GM12878 (cell line): ENCODE results near the gene MYO1D. TPM values are rescaled to one million over a fixed set of nuclear protein-coding genes. Genes with fewer than 3 reads are reported as not detected.
A peak's percentile ranks its signal among the peaks of the same experiment; 100 is the strongest.

Experiments used
- BACH1 ChIP-seq: fragments of 450-650 bp; IDR thresholded peaks from 2 replicates; pipeline ENCODE4 v1.6.1; 2017; ENCODE audit warnings: mild to moderate bottlenecking, borderline replicate concordance
- BCLAF1 ChIP-seq: fragments of 450-650 bp; IDR thresholded peaks from 2 replicates; pipeline ENCODE4 v1.6.1; 2017; ENCODE audit warnings: antibody characterized with exemption, mild to moderate bottlenecking, moderate library complexity
- CREB1 ChIP-seq: IDR thresholded peaks from 2 replicates; pipeline ENCODE4 v1.6.1; 2012; ENCODE audit warnings: low read depth, mild to moderate bottlenecking, inconsistent platforms
- CREM ChIP-seq: IDR thresholded peaks from 2 replicates; pipeline ENCODE4 v1.6.1; 2014; ENCODE audit warnings: antibody characterized with exemption, low read depth
- EP300 ChIP-seq, 2 experiments: fragments of 150-350 bp in 1 of 2; IDR thresholded peaks; 2 replicates each; pipeline ENCODE4 v1.6.1; 2011 to 2012; ENCODE audit warnings: low read depth in 2 of 2, low read length in 2 of 2, borderline replicate concordance in 1 of 2, improper control_type of control experiment in 1 of 2, inconsistent platforms in 1 of 2; ENCODE audit not compliant: control insufficient read depth in 1 of 2
- FOS ChIP-seq: IDR thresholded peaks from 3 replicates; pipeline ENCODE4 v1.6.1; 2011; ENCODE audit warnings: borderline replicate concordance; ENCODE audit not compliant: insufficient read length; ENCODE audit errors: extremely low read depth
- IRF5 ChIP-seq: fragments of 450-650 bp; IDR thresholded peaks from 2 replicates; pipeline ENCODE4 v1.6.1; 2017; ENCODE audit warnings: borderline replicate concordance
- MAX ChIP-seq: IDR thresholded peaks from 2 replicates; pipeline ENCODE4 v1.6.1; 2012; ENCODE audit warnings: low read depth, low read length, improper control_type of control experiment
- MEF2A ChIP-seq: IDR thresholded peaks from 2 replicates; pipeline ENCODE4 v1.6.1; 2011; ENCODE audit warnings: low read depth, mild to moderate bottlenecking, low read length, moderate library complexity; ENCODE audit not compliant: insufficient read depth
- MXI1 ChIP-seq: fragments of 150-350 bp; IDR thresholded peaks from 2 replicates; pipeline ENCODE4 v1.6.1; 2011; ENCODE audit warnings: low read depth, mild to moderate bottlenecking, inconsistent platforms, low read length, improper control_type of control experiment
- NFXL1 ChIP-seq: fragments of 450-650 bp; IDR thresholded peaks from 2 replicates; pipeline ENCODE4 v1.6.1; 2017; ENCODE audit warnings: antibody characterized with exemption, mild to moderate bottlenecking, borderline replicate concordance
- NFYB ChIP-seq: IDR thresholded peaks from 2 replicates; pipeline ENCODE4 v1.6.1; 2011; ENCODE audit warnings: low read depth, mild to moderate bottlenecking, low read length, improper control_type of control experiment, moderate library complexity; ENCODE audit not compliant: insufficient read depth
- NR2F1 ChIP-seq: fragments of 450-650 bp; conservative IDR thresholded peaks from 2 replicates; pipeline ENCODE4 v1.6.1; 2017; ENCODE audit warnings: mild to moderate bottlenecking
- NRF1 ChIP-seq: conservative IDR thresholded peaks from 2 replicates; pipeline ENCODE4 v1.6.1; 2011; ENCODE audit warnings: mild to moderate bottlenecking, low read depth, low read length, improper control_type of control experiment
- PBX3 ChIP-seq: IDR thresholded peaks from 2 replicates; pipeline ENCODE4 v1.6.1; 2011; ENCODE audit warnings: mild to moderate bottlenecking, low read depth, low read length, moderate library complexity; ENCODE audit not compliant: insufficient replicate concordance
- POLR2AphosphoS2 ChIP-seq: IDR thresholded peaks from 2 replicates; pipeline ENCODE4 v1.6.1; 2011; ENCODE audit warnings: low read depth, mild to moderate bottlenecking, low read length, improper control_type of control experiment, moderate library complexity
- POLR2AphosphoS5 ChIP-seq: IDR thresholded peaks from 2 replicates; pipeline ENCODE4 v1.6.1; 2011; ENCODE audit warnings: mild to moderate bottlenecking, low read length, inconsistent platforms
- POU2F2 ChIP-seq: IDR thresholded peaks from 3 replicates; pipeline ENCODE4 v1.6.1; 2011; ENCODE audit warnings: low read depth, mild to moderate bottlenecking, low read length, borderline replicate concordance
- SP1 ChIP-seq: IDR thresholded peaks from one replicate; pipeline ENCODE4 v1.6.1; 2011; ENCODE audit warnings: low read depth, low read length
- ZBTB33 ChIP-seq: fragments of 450-650 bp; IDR thresholded peaks from 2 replicates; pipeline ENCODE4 v1.6.1; 2017; ENCODE audit warnings: mild to moderate bottlenecking
- ZNF217 ChIP-seq: fragments of 450-650 bp; IDR thresholded peaks from 2 replicates; pipeline ENCODE4 v1.6.1; 2017; ENCODE audit warnings: antibody characterized with exemption, mild to moderate bottlenecking
- ZNF622 ChIP-seq: fragments of 450-650 bp; IDR thresholded peaks from 2 replicates; pipeline ENCODE4 v1.6.1; 2017; ENCODE audit warnings: mild to moderate bottlenecking, inconsistent platforms
- polyA plus RNA-seq, 11 experiments: library from polyadenylated mRNA; depleted of rRNA in 4 of 11; unstranded in 6 of 11; stranded (reverse) in 5 of 11; fragments of >200 nt; fragmentation: Nextera tagmentation in 4 of 11; fragmentation: Illumina TruSeq in 1 of 11; extraction: Ambion mirVana in 4 of 11; extraction: Trizol in 1 of 11; gene quantifications; 1 replicate in 1 of 11; 2 replicates in 10 of 11; pipeline versions ENCODE4 v1.2.1 to v1.2.3, GENCODE V29; 2011 to 2016; ENCODE audit warnings: inconsistent platforms in 2 of 11, missing spikeins in 2 of 11, low read depth in 1 of 11
- total RNA-seq, 4 experiments: library from RNA; depleted of rRNA in 3 of 4; stranded (reverse); fragments of >200 nt in 3 of 4; fragmentation: Illumina TruSeq in 1 of 4; extraction: Trizol in 1 of 4; gene quantifications; 2 replicates each; pipeline versions ENCODE4 v1.2.1 to v1.2.3, GENCODE V29; 2013 to 2021

Gene MYO1D
- total and polyA plus RNA-seq, 10 of the 15 experiments (the other 5 are each of a cell fraction or from before 2014, with no cell fraction given), result 1.8 to 37.7 (median 25.4) TPM

- no peak for TF ChIP-seq PBX3
- no peak for TF ChIP-seq MAX
- TF ChIP-seq BACH1, result no peak
- TF ChIP-seq SP1, result no peak
- no peak for TF ChIP-seq IRF5
- TF ChIP-seq POLR2AphosphoS5, result peak; percentile 20
- TF ChIP-seq FOS, result no peak
- TF ChIP-seq EP300 (IDR thresholded peaks at IDR 0.05; ENCODE audit: borderline replicate concordance in 1 of 2, control insufficient read depth in 1 of 2, low read depth in 2 of 2, low read length in 2 of 2), result no peak
- no peak for TF ChIP-seq ZNF622
- TF ChIP-seq POLR2AphosphoS2, result 0 out of 2 replicates have a peak, but pooled peaks have one; percentile 42
- no peak for TF ChIP-seq NRF1
- TF ChIP-seq NFYB, result no peak
- no peak for TF ChIP-seq ZBTB33
- TF ChIP-seq MXI1, result peak; percentile 55; the same call in 1 of the 2 replicates
- 0 out of 2 replicates have a peak, but pooled peaks have one; percentile 7 for TF ChIP-seq NR2F1
- TF ChIP-seq POU2F2, result 0 out of 3 replicates have a peak, but pooled peaks have one; percentile 51
- 0 out of 2 replicates have a peak, but pooled peaks have one; percentile 16 for TF ChIP-seq CREB1
- TF ChIP-seq CREM, result no peak
- TF ChIP-seq NFXL1, result no peak
- TF ChIP-seq MEF2A, result 0 out of 2 replicates have a peak, but pooled peaks have one; percentile 5
- no peak for TF ChIP-seq BCLAF1
- no peak for TF ChIP-seq ZNF217
These were observed 387.4 kb downstream of the MYO1D start (continued) for GRCh38 chr17:32489320-32490100.
